ENCODE measurements around the gene DDHD1.
"Not testable (repeated sequence)": the region's sequence is repeated elsewhere in the genome, so short reads cannot be mapped to it uniquely, and the experiment has no call there.

The DDHD1 gene

GRCh38 chr14:53151523-53152183, 1.5 kb downstream of the DDHD1 start:
- peak; percentile 71 for DNase-seq

- no peak for DNase-seq
These were observed 3.3 kb downstream of the DDHD1 start for GRCh38 chr14:53149668-53150316.

GRCh38 chr14:53148671-53149070, 4.5 kb downstream of the DDHD1 start:
- no peak for DNase-seq

GRCh38 chr14:53147893-53148292, 5.2 kb downstream of the DDHD1 start:
- no peak for DNase-seq

- DNase-seq, result no peak
These were observed 5.9 kb downstream of the DDHD1 start for GRCh38 chr14:53147208-53147607.

- DNase-seq, result no peak
These were observed 6.4 kb downstream of the DDHD1 start for GRCh38 chr14:53146739-53147138.

GRCh38 chr14:53144244-53144643, 8.9 kb downstream of the DDHD1 start:
- DNase-seq, result no peak

- DNase-seq, result no peak
These were observed 12.5 kb downstream of the DDHD1 start for GRCh38 chr14:53140585-53140984.

- no peak for DNase-seq
These were observed 15.4 kb downstream of the DDHD1 start for GRCh38 chr14:53137568-53138203.

GRCh38 chr14:53130491-53130890, 22.6 kb downstream of the DDHD1 start:
- DNase-seq, result not testable (repeated sequence)

- no peak for DNase-seq
These were observed 24.7 kb downstream of the DDHD1 start for GRCh38 chr14:53128303-53129028.

- DNase-seq, result no peak
These were observed 25.3 kb downstream of the DDHD1 start for GRCh38 chr14:53127832-53128231.

GRCh38 chr14:53127151-53127550, 26.0 kb downstream of the DDHD1 start:
- DNase-seq, result no peak

GRCh38 chr14:53126731-53127130, 26.4 kb downstream of the DDHD1 start:
- DNase-seq, result no peak

GRCh38 chr14:53124786-53125185, 28.3 kb downstream of the DDHD1 start:
- DNase-seq, result no peak

GRCh38 chr14:53121419-53121818, 31.7 kb downstream of the DDHD1 start:
- DNase-seq, result not testable (repeated sequence)

- DNase-seq, result not testable (repeated sequence)
These were observed 35.6 kb downstream of the DDHD1 start for GRCh38 chr14:53117479-53117878.

GRCh38 chr14:53113989-53114388, 39.1 kb downstream of the DDHD1 start:
- no peak for DNase-seq

GRCh38 chr14:53110096-53110495, 43.0 kb downstream of the DDHD1 start:
- no peak for DNase-seq

- no peak for DNase-seq
These were observed 43.8 kb downstream of the DDHD1 start for GRCh38 chr14:53109105-53110041.

- no peak for DNase-seq
These were observed 44.6 kb downstream of the DDHD1 start for GRCh38 chr14:53108292-53109104.

- DNase-seq, result no peak
These were observed 46.4 kb downstream of the DDHD1 start for GRCh38 chr14:53106768-53107167.

All from NCI-H1092 (cell line).